Activated T-helper 1 cell treated with anti-CD3 and anti-CD28 coated beads, Interleukin-12 subunit alpha, Interleukin-12 subunit beta, Interleukin-2, Interleukin-4 antibody, amounts not matched to agents 30 ng/mL and 10 ng/mL and 1 ng/mL, durations not matched to agents 14 hours and 24 hours and 36 hours (primary cell): ENCODE measurements around the gene TMEM203. TPM values are rescaled to one million over a fixed set of nuclear protein-coding genes. Genes with fewer than 3 reads are reported as not detected.
A peak's percentile ranks its signal among the peaks of the same experiment; 100 is the strongest.

Experiments used
- DNase-seq: peaks from one replicate; pipeline ENCODE4 v3.0.0; 2021; ENCODE audit warnings: low spot score
- H3K27ac Mint-ChIP-seq: one replicate; pipeline ENCODE4 v1.8.0; 2021; ENCODE audit warnings: mild to moderate bottlenecking, mixed read lengths
- H3K27me3 Mint-ChIP-seq: one replicate; pipeline ENCODE4 v1.8.0; 2022; ENCODE audit warnings: mild to moderate bottlenecking, moderate library complexity, mixed read lengths; ENCODE audit not compliant: insufficient read depth
- H3K36me3 Mint-ChIP-seq: one replicate; pipeline ENCODE4 v1.8.0; 2021; ENCODE audit warnings: low read depth, mixed read lengths
- H3K4me1 Mint-ChIP-seq: one replicate; pipeline ENCODE4 v1.8.0; 2021; ENCODE audit warnings: low read depth, mixed read lengths
- H3K4me3 Mint-ChIP-seq: one replicate; pipeline ENCODE4 v1.8.0; 2021; ENCODE audit warnings: mild to moderate bottlenecking, moderate library complexity, mixed read lengths
- H3K9me3 Mint-ChIP-seq: one replicate; pipeline ENCODE4 v1.8.0; 2021; ENCODE audit warnings: mixed read lengths
- intact Hi-C: fragments of 100-400 bp; cut with micrococcal nuclease; formaldehyde crosslinking; loops from one replicate; pipeline ENCODE4 v1.15.1; 2024
- total RNA-seq: library from RNA; stranded (reverse); gene quantifications from 2 replicates; pipeline ENCODE4 v1.2.3, GENCODE V29; 2022

TMEM203 gene
- total RNA-seq, 1 donor from 2014 or later: 40.5 TPM

DNA sequence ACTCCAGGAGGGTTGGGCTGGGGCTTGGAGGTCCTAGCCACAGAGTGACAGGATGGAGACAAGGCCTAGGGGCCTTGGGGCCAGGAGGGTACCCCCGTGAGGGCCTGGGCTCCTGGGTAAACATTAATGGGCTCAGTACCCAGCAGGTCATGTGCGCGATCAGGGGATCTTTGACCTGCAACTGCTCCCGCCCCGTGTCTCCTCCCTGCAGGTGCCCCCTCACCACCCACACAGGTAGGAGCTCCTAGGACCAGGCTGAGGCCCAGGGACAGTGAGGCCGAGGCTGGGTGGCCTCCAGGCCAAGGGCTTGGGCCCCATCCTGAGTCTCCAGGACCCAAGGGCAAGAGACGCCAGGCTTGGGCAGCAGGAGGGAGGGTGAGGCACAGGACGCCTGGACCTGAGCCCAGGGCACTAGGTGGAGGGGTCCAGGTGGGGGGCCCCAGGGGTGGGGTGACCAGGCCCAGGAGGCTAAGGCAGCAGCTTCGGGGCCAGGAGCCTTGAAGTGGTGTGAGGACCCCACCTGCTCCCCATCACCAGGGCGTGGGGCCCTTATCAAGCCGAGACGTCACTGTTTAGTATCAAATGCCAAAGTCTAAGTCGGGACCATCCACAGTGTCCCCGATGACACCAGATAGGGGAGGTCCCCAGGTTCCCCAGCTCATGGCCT is 25.4 kb upstream of the TMEM203 start, which contains the start of gene SLC34A3:
TSS of gene SLC34A3 (plus strand) at position 197 of the 667 bp plus-strand sequence. CDS start 802 bp downstream, outside the sequence.
- H3K27me3 Mint-ChIP-seq: peaks cover 5% of the 10 kb centered on the region
- no peaks in the 10 kb centered on the region for H3K9me3 Mint-ChIP-seq
- H3K4me3 Mint-ChIP-seq: no peak within 1 kb of the TSS
- H3K27ac Mint-ChIP-seq: no peak within 1 kb of the TSS
- H3K36me3 Mint-ChIP-seq: no peaks in the 10 kb centered on the region
- intact Hi-C loops: no loop called here
- peaks cover 5% of the 10 kb centered on the region for H3K4me1 Mint-ChIP-seq
- no peak for DNase-seq

DNA sequence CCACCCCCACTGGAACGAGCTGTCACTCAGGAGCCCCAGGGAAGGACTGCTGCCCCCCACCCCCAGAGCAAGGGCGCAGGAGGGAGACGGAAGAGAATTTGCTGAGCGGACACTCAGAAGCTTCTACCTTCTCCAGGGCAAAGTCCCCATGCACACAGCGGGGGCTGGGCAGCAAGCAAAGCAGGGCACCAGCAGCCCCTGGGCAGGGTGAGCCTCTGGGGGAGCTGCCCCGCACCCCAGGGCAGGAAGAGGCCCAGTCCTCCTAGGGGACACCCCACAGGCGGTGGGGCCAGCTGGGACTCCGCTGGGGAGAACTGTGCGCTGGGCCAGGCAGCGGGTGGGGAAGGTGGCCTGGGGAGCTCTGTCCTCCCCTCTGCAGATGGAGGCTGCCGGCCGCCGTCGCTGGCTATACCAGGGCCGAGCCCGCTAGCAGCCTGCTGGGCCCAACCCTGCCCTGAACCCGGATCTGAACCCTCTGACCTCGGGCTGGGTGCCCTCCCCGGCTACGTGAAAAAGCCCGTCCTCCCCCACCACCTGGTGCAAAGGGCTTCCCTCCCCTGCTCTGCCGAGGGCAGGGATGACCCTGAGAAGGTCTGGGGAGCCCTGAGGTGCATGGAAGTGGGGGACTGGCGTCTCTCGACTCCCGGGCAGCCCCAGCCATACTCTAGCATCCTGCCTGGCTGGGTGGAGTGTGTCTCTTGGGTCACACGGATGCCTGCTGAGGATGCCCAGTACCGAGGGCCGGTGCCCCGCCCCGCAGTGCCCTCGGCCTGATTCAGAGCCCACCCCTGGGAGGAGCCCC is 24.7 kb upstream of the TMEM203 start:
- H3K4me1 Mint-ChIP-seq: peaks cover 5% of the 10 kb centered on the region
- H3K27me3 Mint-ChIP-seq: peaks cover 3% of the 10 kb centered on the region
- H3K27ac Mint-ChIP-seq: no peak overlapping the region
- no peak overlapping the region for H3K4me3 Mint-ChIP-seq
- H3K9me3 Mint-ChIP-seq: no peaks in the 10 kb centered on the region
- intact Hi-C loops: no loop called here
- no peaks in the 10 kb centered on the region for H3K36me3 Mint-ChIP-seq
- DNase-seq: no peak

DNA sequence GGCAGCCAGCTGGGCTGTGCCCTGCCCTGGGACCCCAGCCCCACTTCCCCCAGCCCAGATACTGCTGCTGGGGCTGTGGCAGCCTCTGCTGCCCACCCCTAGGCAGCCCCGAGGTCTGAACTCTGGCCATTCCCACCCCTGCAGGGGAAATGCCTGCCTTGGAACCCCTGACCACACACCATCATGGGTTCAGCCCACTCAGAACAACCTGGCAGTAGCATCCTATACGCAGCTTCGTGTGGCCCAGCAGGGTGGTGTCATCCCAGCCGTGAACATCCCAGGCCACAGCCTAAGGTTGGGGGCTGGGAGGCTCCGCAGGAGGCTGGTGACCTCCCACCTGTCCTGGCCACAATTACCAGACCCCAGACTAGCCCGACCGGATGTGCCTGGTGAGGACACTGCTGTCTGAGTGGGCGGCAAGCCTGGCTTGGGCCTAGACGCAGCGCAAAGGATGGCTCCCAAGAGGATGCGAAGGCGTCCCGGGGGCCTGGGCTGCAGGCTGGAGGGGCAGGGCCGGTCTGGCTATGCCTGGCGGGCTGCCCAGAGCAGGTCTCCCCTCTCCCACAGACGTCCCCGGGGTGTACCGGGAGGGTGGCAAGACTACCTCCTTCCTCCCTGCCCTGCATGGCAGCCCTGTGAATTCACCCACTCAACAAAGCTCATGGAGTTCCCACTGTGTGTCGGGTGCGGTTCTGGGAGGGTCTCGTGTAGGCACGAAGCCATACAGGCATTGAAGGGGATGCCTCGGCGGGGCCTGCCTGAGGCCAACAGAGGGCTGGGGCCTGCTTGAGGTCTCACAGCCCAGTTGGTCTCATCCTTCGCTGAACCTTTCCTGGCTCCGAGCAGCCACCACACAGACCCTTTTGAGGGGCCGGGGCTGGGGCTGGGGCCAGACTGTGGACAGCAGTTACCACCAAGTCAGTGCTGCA is 23.8 kb upstream of the TMEM203 start:
- H3K27me3 Mint-ChIP-seq: no peaks in the 10 kb centered on the region
- H3K4me3 Mint-ChIP-seq: no peak overlapping the region
- H3K36me3 Mint-ChIP-seq: no peaks in the 10 kb centered on the region
- peaks cover 5% of the 10 kb centered on the region for H3K4me1 Mint-ChIP-seq
- intact Hi-C loops: no loop called here
- no peak overlapping the region for H3K27ac Mint-ChIP-seq
- DNase-seq: no peak
- H3K9me3 Mint-ChIP-seq: no peaks in the 10 kb centered on the region

DNA sequence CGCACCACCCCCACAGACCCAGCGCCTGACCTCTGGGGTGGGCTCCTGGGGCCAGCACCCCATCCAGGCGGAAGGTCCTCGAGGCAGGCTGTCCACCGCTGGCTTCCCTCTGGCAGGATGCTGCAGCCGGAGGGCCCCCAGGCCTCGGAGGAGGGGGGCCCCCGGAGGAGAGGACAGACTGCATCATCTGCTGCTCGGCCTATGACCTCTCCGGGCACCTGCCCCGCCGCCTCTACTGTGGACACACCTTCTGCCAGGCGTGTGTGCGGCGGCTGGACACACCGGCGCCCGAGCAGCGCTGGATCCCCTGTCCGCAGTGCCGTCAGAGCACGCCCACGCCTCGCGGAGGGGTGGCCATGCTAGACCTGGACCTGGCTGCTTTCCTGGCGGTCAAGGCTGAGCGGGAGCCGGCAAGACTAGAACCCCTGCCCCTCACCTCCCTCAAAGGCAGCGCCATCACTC is 23.1 kb upstream of the TMEM203 start:
- Mint-ChIP-seq H3K27ac (no peak overlapping the region), H3K9me3 (no peaks in the 10 kb centered on the region), H3K4me3 (no peak overlapping the region), H3K36me3 (no peaks in the 10 kb centered on the region), H3K27me3 (no peaks in the 10 kb centered on the region), H3K4me1 (peaks cover 5% of the 10 kb centered on the region)
- intact Hi-C loops: no loop called here
- no peak for DNase-seq

DNA sequence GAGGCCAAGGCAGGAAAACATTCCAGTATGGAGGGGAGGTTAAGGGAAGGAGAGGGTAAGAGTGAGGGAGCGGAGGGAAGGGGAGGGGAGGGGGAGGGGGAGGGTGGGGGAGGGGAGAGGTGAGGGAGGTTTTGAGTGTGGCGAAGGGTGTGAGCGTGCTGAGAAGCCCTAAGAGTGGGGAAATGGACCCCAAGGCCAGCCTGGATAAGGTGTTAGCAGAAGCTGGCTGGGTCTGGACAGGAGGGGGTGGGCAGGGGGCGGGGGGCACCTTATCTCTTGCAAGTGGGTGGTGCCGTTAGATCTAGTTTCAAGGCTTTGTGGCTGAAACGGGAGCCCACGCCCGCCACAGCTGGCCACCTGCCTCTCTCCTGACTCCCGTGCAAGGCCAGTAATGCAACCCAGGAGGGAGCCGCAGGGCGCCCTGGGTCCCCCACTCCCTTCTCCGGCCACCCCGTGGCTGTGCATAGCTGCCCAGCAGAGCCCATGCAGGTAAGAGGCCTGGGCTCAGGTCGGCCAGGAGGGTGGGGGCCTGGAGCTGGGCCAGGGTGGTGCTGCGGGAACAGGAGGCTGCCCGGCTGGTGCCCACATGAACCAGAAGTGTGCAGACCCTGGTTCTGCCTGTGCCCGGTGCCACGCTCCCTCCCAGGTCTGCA is 22.5 kb upstream of the TMEM203 start:
- H3K4me3 Mint-ChIP-seq: no peak overlapping the region
- H3K4me1 Mint-ChIP-seq: peaks cover 5% of the 10 kb centered on the region
- no peak overlapping the region for H3K27ac Mint-ChIP-seq
- no peaks in the 10 kb centered on the region for H3K27me3 Mint-ChIP-seq
- intact Hi-C loops: loop anchor here (1.0 kb wide), 3 partner anchors 8 to 110 kb away; no protein-coding TSS in a partner anchor
- DNase-seq: no peak
- H3K9me3 Mint-ChIP-seq: no peaks in the 10 kb centered on the region
- H3K36me3 Mint-ChIP-seq: no peaks in the 10 kb centered on the region

DNA sequence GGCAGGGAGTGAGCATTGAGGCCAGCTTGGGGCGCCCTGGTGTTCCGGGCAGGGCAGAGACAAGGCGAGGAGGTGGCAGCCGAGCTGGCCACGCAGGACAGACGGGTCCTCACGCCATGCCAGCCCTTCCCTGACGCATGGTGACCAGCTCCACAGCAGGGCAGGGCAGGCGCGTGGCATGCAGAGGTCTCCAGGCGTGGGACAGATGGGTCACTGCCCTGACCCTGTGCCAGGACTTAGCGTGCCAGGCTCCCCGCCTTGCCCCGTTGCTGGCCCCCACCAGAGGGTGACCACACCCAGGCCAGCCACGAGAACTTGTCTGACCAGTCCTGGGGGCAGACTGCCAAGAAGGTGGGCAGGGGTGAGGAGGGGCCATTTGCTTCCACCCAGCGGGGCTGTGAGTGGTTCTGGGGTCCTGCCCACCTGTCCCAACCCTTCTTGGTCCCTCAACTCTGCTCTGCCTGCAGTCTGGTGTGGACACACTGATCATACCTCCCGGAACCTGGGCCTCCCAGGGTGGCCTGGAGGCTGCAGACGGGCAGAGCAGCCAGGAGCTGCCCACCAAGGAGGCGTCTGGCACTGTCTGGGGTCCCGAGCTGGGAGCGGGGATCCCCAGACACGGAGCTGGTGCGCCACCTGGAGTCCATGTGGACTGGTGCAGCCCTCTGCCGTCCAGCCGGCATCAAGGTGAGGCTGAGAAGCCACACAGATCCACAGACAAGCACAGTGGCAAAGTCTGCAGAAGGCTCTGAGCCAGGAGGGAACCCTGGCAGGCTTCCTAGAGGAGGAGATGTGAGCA is 21.8 kb upstream of the TMEM203 start, which contains the start of gene RNF224:
TSS of gene RNF224 (plus strand) at position 449 of the 799 bp plus-strand sequence. CDS start 834 bp downstream, outside the sequence.
- intact Hi-C loops: loop anchor here (1.0 kb wide), 3 partner anchors 9 to 109 kb away; no protein-coding TSS in a partner anchor
- Mint-ChIP-seq H3K4me1 (peaks cover 5% of the 10 kb centered on the region), H3K27me3 (no peaks in the 10 kb centered on the region), H3K9me3 (no peaks in the 10 kb centered on the region), H3K27ac (no peak within 1 kb of the TSS), H3K4me3 (no peak within 1 kb of the TSS), H3K36me3 (no peaks in the 10 kb centered on the region)
- peak; percentile 73 for DNase-seq

DNA sequence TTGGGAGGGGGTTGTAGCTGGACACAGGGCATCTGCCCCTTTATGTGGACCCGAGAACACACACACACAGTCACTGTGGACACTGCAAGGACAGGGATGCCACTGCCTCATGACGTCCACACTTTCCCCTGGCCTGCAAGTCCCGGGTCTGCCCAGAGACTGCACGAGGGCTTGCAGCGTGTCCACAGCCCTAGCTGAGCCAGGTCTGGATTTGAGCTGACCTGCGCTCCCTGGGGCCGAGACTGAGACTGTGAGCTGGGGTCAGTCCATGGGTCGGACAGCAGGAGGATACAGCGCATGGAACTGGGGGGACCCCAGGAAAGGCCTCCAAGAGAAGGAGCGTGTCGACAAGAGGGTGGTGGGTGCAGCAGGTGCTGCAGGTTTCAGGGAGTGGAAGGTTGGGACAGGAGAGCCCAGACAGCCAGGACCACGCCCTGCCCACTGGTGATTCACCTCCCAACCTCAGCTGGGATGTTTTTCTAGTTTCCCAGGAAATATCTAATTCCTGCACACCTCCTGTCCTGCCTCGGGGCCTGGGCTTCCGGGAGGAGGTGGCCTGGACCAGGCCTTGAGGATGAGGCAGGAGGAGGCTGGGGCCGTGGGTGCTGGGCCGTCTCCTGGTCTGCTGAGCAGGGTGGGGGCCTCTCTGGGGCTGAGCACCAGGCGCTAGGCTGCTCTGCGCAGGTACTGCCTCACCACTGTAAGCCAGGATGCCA is 21.0 kb upstream of the TMEM203 start:
- H3K27ac Mint-ChIP-seq: no peak overlapping the region
- no peaks in the 10 kb centered on the region for H3K27me3 Mint-ChIP-seq
- intact Hi-C loops: loop anchor here (1.0 kb wide), 3 partner anchors 10 to 108 kb away; no protein-coding TSS in a partner anchor
- no peak overlapping the region for H3K4me3 Mint-ChIP-seq
- no peaks in the 10 kb centered on the region for H3K36me3 Mint-ChIP-seq
- H3K4me1 Mint-ChIP-seq: peaks cover 5% of the 10 kb centered on the region
- no peak for DNase-seq
- H3K9me3 Mint-ChIP-seq: no peaks in the 10 kb centered on the region

DNA sequence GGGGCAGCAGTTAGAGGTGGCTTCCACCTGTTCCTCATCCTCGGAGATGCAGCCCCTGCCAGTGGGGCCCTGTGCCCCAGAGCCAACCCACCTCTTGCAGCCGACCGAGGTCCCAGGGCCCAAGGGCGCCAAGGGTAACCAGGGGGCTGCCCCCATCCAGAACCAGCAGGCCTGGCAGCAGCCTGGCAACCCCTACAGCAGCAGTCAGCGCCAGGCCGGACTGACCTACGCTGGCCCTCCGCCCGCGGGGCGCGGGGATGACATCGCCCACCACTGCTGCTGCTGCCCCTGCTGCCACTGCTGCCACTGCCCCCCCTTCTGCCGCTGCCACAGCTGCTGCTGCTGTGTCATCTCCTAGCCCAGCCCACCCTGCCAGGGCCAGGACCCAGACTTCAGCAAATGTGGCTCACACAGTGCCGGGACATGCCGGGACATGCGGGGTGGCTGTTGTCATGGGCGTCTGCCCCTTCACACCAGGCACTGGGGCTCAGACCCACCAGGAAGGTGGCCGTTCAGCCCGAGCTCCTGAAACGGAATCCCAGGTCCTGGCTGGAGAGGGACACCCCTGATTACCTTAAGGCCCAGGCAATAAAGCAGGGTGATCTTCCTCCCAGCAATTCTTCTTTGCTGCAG is 20.4 kb upstream of the TMEM203 start:
- intact Hi-C loops: no loop called here
- Mint-ChIP-seq H3K9me3 (no peaks in the 10 kb centered on the region), H3K4me1 (peaks cover 5% of the 10 kb centered on the region), H3K27ac (no peak overlapping the region), H3K36me3 (no peaks in the 10 kb centered on the region), H3K4me3 (no peak overlapping the region), H3K27me3 (no peaks in the 10 kb centered on the region)
- DNase-seq: no peak

DNA sequence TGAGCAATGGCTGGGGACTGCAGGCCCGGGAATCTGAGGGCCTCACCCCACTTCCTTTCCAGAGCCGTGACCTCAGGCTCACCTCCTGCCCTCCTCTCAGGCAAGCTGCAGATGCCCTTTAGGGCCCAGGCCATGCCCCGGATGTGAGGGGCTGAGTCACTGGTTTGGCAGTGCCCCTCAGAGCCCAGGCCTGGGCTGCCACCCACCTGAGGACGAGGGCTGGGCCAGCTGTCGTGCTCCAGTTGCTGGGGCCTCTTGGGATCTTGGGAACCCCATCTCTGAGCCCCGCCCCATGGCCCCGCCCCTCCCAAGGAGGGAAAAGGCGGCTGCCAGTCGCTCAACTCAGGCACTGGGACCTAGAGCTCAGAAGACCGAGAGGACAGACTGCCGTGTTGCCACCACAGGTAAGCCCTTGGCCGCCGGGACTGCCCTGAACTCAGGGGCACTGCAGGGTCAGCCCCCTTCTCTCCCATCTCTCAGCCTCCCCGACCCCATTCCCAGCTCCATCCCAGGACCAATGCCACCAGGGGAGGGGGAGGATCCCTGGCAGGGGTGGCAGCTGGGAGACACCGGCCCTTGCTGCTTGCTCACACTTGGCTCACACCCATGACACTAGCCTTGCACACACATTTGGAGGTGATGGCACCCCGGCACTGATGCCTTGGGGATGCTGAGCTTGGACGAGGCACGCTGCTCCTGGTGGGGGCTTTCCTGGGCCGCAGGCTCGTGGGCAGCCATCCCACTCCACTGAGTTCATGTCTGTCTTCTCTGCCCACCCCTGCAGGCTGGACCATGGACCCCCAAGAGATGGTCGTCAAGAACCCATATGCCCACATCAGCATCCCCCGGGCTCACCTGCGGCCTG is 19.6 kb upstream of the TMEM203 start, which contains the start of gene CYSRT1:
TSS of gene CYSRT1 (plus strand) at position 345 of the 865 bp plus-strand sequence. CDS start at position 793, 448 bp downstream.
- intact Hi-C loops: loop anchor here (5.0 kb wide), 1 partner anchor 198 kb away; the partner anchor contains the start of gene ABCA2
- peak within 1 kb of the TSS; percentile 67 for H3K27ac Mint-ChIP-seq
- peaks cover 5% of the 10 kb centered on the region for H3K4me1 Mint-ChIP-seq
- H3K36me3 Mint-ChIP-seq: no peaks in the 10 kb centered on the region
- DNase-seq: peak; percentile 19
- no peaks in the 10 kb centered on the region for H3K27me3 Mint-ChIP-seq
- no peaks in the 10 kb centered on the region for H3K9me3 Mint-ChIP-seq
- peak within 1 kb of the TSS; percentile 84 for H3K4me3 Mint-ChIP-seq
